Measurements from ENCODE around the gene NRXN2. TPM values are rescaled to one million over a fixed set of nuclear protein-coding genes. Genes with fewer than 3 reads are reported as not detected.

NRXN2 gene
- total RNA-seq, 1 donor from 2014 or later = 50.4 TPM

DNA sequence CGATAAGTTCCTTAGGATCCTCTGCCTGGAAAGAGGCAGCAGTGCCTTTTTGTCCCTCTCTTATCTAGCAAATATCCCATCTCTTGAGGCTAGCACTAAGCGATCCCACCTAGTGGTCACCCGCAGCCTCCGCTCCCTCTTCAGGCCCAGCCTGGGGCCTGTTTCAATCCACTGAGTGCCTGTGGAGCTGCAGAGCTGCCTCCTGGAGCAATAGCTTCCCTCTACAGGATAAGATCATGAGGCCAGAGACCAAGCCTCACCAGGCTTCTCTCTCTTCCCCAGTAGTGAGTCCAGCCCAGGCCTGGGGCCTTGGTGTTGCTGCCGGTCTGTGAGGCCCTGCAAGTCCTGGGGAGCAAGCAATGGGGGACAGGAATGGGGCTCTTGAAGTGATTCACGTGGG, 66.1 kb downstream of the NRXN2 start:
- H3K4me3 Mint-ChIP-seq (ENCODE audit: unreplicated experiment) = no peak overlapping the region
- H3K27ac Mint-ChIP-seq (ENCODE audit: unreplicated experiment) = no peak overlapping the region
- H3K9me3 Mint-ChIP-seq (ENCODE audit: unreplicated experiment) = no peaks in the 10 kb centered on the region
- TF ChIP-seq, protein P1, sequence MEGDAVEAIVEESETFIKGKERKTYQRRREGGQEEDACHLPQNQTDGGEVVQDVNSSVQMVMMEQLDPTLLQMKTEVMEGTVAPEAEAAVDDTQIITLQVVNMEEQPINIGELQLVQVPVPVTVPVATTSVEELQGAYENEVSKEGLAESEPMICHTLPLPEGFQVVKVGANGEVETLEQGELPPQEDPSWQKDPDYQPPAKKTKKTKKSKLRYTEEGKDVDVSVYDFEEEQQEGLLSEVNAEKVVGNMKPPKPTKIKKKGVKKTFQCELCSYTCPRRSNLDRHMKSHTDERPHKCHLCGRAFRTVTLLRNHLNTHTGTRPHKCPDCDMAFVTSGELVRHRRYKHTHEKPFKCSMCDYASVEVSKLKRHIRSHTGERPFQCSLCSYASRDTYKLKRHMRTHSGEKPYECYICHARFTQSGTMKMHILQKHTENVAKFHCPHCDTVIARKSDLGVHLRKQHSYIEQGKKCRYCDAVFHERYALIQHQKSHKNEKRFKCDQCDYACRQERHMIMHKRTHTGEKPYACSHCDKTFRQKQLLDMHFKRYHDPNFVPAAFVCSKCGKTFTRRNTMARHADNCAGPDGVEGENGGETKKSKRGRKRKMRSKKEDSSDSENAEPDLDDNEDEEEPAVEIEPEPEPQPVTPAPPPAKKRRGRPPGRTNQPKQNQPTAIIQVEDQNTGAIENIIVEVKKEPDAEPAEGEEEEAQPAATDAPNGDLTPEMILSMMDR (IDR thresholded peaks at IDR 0.05; ENCODE audit: partially characterized antibody, unreplicated experiment) = peak; percentile 25
- peak; percentile 57 for DNase-seq
- H3K4me1 Mint-ChIP-seq (ENCODE audit: low read depth, unreplicated experiment) = peaks cover 22% of the 10 kb centered on the region
- peaks cover 4% of the 10 kb centered on the region for H3K27me3 Mint-ChIP-seq (ENCODE audit: unreplicated experiment)
- H3K36me3 Mint-ChIP-seq (ENCODE audit: unreplicated experiment) = no peaks in the 10 kb centered on the region

DNA sequence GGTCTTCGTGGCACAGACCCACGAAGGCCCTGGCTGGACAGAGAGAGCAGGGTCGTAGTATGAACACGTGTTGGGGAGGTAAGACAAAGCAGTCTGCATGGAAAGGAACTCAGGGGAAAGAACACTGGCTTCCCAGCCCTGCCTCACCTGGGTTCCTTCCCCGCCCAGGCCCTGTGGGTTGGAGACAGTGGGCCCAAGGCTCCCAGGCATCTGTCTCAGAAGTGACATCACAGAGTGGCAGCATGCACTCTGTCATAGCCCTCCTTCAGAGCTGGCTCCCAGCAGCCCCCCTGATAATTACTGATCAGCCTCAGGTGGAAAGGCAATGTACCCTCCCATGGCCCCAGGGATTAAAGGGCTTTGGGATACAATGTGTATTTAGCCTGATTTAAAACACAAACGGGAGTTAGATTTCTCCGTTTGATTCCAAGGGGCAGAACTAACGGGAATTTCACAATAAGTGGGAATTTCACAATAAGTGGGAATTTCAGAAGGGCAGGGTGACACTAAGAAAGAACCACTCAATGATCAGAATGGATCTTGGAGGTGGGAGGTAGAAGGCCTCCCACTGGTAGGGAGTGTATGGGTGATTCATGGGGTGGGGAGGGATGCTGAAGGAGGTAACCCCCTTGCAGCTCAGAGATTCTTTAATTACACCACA, 66.9 kb downstream of the NRXN2 start:
- TF ChIP-seq, protein P1 (IDR thresholded peaks at IDR 0.05; ENCODE audit: partially characterized antibody, unreplicated experiment) = no peak
- Mint-ChIP-seq H3K36me3 (ENCODE audit: unreplicated experiment) (no peaks in the 10 kb centered on the region), H3K4me3 (ENCODE audit: unreplicated experiment) (no peak overlapping the region), H3K9me3 (ENCODE audit: unreplicated experiment) (no peaks in the 10 kb centered on the region), H3K4me1 (ENCODE audit: low read depth, unreplicated experiment) (peaks cover 22% of the 10 kb centered on the region), H3K27me3 (ENCODE audit: unreplicated experiment) (peaks cover 4% of the 10 kb centered on the region), H3K27ac (ENCODE audit: unreplicated experiment) (no peak overlapping the region)
- no peak for DNase-seq

DNA sequence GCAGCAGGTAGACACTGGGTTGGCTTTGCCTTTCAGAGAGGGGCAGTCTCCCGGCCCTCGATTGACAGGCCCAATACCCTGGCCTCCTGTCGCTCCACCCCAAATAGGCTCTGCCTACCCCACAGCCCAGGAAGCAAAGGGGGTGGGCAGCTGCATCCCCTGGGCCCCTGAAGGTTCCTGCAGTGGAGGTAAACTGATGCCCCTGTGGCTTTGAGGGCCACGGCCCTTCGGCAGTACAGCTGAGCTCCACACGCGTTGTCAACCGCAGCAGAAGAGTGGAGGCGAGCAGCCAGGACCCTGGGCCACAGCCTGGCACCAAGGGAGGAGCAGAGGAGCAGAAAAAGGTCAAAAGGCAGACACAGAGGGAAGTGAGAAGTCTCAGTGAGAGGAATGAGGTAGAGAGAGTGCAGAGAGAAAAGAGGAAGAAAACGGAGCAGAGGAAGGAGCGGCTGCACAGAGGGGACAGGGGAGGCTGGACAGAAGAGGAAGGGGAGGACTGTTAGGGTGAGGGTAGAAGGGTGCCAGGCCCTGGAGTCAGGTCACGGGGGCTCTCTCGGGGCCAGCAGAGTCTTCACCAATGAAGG, 67.9 kb downstream of the NRXN2 start:
- Mint-ChIP-seq H3K9me3 (ENCODE audit: unreplicated experiment) (no peaks in the 10 kb centered on the region), H3K27ac (ENCODE audit: unreplicated experiment) (no peak overlapping the region), H3K4me1 (ENCODE audit: low read depth, unreplicated experiment) (peaks cover 22% of the 10 kb centered on the region), H3K4me3 (ENCODE audit: unreplicated experiment) (no peak overlapping the region), H3K27me3 (ENCODE audit: unreplicated experiment) (peaks cover 9% of the 10 kb centered on the region), H3K36me3 (ENCODE audit: unreplicated experiment) (no peaks in the 10 kb centered on the region)
- no peak for DNase-seq
- TF ChIP-seq, protein P1 (IDR thresholded peaks at IDR 0.05; ENCODE audit: partially characterized antibody, unreplicated experiment) = no peak

DNA sequence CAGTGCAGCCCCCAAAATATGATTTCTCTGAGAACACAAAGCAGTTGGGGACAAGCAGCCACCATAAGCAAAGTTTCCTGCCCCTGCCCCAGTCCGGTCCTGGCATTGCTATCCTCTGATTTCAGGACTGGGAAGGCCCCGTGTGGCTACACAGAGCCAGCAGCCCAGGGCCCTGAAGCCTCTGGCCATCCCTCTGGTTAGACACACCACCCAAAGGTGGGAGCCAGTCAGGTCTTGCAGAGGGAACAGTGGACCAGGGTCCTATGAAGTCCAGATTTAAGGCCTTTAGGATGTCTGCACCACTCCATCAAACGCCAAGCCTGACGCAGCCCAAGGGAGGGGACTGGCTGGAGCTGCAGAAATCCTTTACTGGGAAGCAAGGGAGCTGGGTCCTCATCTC, 68.6 kb downstream of the NRXN2 start:
- H3K36me3 Mint-ChIP-seq (ENCODE audit: unreplicated experiment) = no peaks in the 10 kb centered on the region
- no peak overlapping the region for H3K4me3 Mint-ChIP-seq (ENCODE audit: unreplicated experiment)
- no peak for DNase-seq
- no peaks in the 10 kb centered on the region for H3K9me3 Mint-ChIP-seq (ENCODE audit: unreplicated experiment)
- TF ChIP-seq, protein P1 (IDR thresholded peaks at IDR 0.05; ENCODE audit: partially characterized antibody, unreplicated experiment) = no peak
- H3K27ac Mint-ChIP-seq (ENCODE audit: unreplicated experiment) = no peak overlapping the region
- H3K27me3 Mint-ChIP-seq (ENCODE audit: unreplicated experiment) = peaks cover 9% of the 10 kb centered on the region
- H3K4me1 Mint-ChIP-seq (ENCODE audit: low read depth, unreplicated experiment) = peaks cover 18% of the 10 kb centered on the region

DNA sequence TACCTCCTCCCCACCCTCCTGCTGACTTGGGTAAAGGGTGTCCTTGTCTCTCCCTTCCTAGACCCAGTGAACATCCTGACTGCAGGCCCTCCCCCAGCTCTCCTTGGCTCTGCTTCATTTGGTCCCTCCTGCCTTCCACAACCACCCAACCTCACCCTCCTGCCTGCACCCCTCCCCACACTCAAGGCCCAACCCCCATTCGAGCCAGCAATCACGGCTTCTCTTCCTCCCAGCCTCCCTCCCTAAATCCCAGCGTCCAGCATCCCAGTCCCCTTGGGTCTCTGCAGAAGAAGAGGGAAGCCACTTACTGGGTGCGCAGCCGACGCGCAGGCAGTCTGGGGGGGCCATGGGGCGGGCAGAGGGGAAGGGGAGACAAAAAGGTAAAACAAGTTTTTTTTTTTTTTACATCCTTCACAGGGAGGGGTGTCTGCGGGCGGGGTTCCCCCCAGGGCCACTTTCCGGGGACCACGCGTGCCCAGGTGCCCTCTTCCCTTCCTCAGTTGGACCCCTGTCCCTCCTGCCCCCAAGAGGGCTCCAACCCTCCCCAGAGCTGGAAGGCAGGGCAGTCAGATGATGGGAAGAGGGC, 69.5 kb downstream of the NRXN2 start:
- no peak for DNase-seq
- H3K27me3 Mint-ChIP-seq (ENCODE audit: unreplicated experiment) = peaks cover 11% of the 10 kb centered on the region

More for the DNA sequence above, 69.5 kb downstream of the NRXN2 start:
- peaks cover 4% of the 10 kb centered on the region for H3K9me3 Mint-ChIP-seq (ENCODE audit: unreplicated experiment)
- TF ChIP-seq, protein P1 (IDR thresholded peaks at IDR 0.05; ENCODE audit: partially characterized antibody, unreplicated experiment) = no peak
- peaks cover 23% of the 10 kb centered on the region for H3K4me1 Mint-ChIP-seq (ENCODE audit: low read depth, unreplicated experiment)
- no peaks in the 10 kb centered on the region for H3K36me3 Mint-ChIP-seq (ENCODE audit: unreplicated experiment)
- peak overlapping the region; percentile 52 for H3K27ac Mint-ChIP-seq (ENCODE audit: unreplicated experiment)
- H3K4me3 Mint-ChIP-seq (ENCODE audit: unreplicated experiment) = no peak overlapping the region
